ENCODE data around the gene URB2. TPM values are rescaled to one million over a fixed set of nuclear protein-coding genes. Genes with fewer than 3 reads are reported as not detected.

Gene URB2
- total and polyA plus RNA-seq, 4 experiments from 2014 or later = 3.5 to 9.4 (median 7.9) TPM

DNA sequence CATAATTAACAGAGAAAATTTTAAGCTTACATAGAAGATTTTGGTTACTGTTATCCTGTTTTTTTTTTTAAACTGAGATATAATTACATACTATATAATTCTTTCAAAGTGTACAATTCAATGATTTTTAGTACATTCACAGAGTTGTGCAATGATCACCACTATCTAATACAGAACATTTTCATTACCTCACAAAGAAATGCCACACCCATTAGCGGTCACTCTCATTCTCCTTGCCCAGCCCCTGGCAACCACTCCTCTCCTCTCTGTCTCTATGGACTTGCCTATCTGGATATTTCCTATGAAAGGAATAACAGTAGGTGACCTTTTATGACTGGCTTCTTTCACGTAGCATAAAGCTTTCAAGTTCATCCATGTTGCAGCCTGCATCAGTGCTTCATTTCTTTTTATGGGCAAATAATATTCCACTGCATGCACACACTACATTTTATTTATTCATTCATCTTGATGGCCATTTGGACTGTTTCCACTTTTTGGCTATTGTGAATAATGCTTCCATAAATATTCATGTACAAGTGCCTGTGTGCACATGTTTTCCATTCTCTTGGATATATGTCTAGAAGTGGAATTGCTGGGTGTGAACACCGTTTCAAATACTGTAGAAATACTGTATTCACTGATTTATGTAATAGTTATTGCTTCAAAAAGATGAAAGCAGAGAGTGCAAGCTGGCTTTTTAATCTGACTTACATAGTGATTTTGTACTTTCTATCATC, 26.7 kb upstream of the URB2 start:
- H3K4me3 ChIP-seq (ENCODE audit: low read length in 2 of 2) = no peak overlapping the region
- POLR2A ChIA-PET (ENCODE audit: partially characterized antibody) = no interaction called here
- H3K27me3 Mint-ChIP-seq = no peaks in the 10 kb centered on the region
- peaks cover 34% of the 10 kb centered on the region for H3K36me3 ChIP-seq (ENCODE audit: insufficient read depth, low read length)
- DNase-seq = no peak
- no peaks in the 10 kb centered on the region for H3K4me1 ChIP-seq (ENCODE audit: insufficient read depth, low read length)
- intact Hi-C loops (cut with micrococcal nuclease) = no loop called here
- no peaks in the 10 kb centered on the region for H3K9me3 ChIP-seq (ENCODE audit: control insufficient read depth in 1 of 2, low read length in 2 of 2)
- peaks cover 0 to 9% (median 5%) of the 10 kb centered on the region in 4 donors for H3K4me1 Mint-ChIP-seq
- no peak overlapping the region for H3K4me3 Mint-ChIP-seq
- peaks cover 0 to under 1% (median 0%) of the 10 kb centered on the region in 8 donors for H3K9me3 Mint-ChIP-seq
- peak overlapping the region in 1 of 7 donors; percentile 23 for H3K27ac Mint-ChIP-seq
- no peaks in the 10 kb centered on the region for H3K27me3 ChIP-seq (ENCODE audit: insufficient read depth, low read length)
- CTCF ChIA-PET (ENCODE audit: partially characterized antibody) = interaction anchor here (1.0 kb wide), 1 partner anchor 17 kb away, joined by 3 read pairs; no protein-coding TSS in a partner anchor
- peaks cover 42 to 69% of the 10 kb centered on the region in 2 donors for H3K36me3 Mint-ChIP-seq
- no peak overlapping the region for H3K27ac ChIP-seq (ENCODE audit: low read depth, low read length)

DNA sequence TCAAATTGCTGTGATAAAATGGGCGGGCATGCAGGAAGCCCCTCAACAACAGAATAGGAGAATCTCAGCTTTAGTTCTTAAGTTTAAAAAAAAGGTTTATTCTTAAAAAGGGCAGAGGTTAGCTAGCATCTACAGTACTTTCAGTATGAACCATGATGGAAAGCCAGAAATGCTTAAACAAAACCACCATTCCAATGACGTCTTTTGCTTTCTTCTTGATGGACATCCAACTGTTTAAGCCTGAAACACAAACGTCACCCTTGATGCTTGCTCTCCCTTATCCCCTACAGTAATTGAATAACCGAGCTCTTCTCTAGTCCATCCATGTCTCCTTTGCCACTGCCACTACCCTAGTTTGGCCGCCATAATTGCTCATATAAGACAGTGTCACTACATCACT, 25.8 kb upstream of the URB2 start:
- H3K4me1 ChIP-seq (ENCODE audit: insufficient read depth, low read length) = no peaks in the 10 kb centered on the region
- Mint-ChIP-seq H3K4me3 (no peak overlapping the region), H3K27ac (peak overlapping the region in 1 of 7 donors; percentile 77), H3K36me3 (peaks cover 37 to 65% of the 10 kb centered on the region in 2 donors), H3K27me3 (no peaks in the 10 kb centered on the region), H3K4me1 (peaks cover 0 to 9% (median 5%) of the 10 kb centered on the region in 4 donors), H3K9me3 (peaks cover 0 to 2% (median 0%) of the 10 kb centered on the region in 8 donors)
- H3K27ac ChIP-seq (ENCODE audit: low read depth, low read length) = no peak overlapping the region
- no peaks in the 10 kb centered on the region for H3K9me3 ChIP-seq (ENCODE audit: control insufficient read depth in 1 of 2, low read length in 2 of 2)
- no peak for DNase-seq
- CTCF ChIA-PET (ENCODE audit: partially characterized antibody) = no interaction called here
- intact Hi-C loops (cut with micrococcal nuclease) = no loop called here
- H3K4me3 ChIP-seq (ENCODE audit: low read length in 2 of 2) = no peak overlapping the region
- POLR2A ChIA-PET (ENCODE audit: partially characterized antibody) = no interaction called here
- peaks cover 26% of the 10 kb centered on the region for H3K36me3 ChIP-seq (ENCODE audit: insufficient read depth, low read length)
- H3K27me3 ChIP-seq (ENCODE audit: insufficient read depth, low read length) = no peaks in the 10 kb centered on the region

DNA sequence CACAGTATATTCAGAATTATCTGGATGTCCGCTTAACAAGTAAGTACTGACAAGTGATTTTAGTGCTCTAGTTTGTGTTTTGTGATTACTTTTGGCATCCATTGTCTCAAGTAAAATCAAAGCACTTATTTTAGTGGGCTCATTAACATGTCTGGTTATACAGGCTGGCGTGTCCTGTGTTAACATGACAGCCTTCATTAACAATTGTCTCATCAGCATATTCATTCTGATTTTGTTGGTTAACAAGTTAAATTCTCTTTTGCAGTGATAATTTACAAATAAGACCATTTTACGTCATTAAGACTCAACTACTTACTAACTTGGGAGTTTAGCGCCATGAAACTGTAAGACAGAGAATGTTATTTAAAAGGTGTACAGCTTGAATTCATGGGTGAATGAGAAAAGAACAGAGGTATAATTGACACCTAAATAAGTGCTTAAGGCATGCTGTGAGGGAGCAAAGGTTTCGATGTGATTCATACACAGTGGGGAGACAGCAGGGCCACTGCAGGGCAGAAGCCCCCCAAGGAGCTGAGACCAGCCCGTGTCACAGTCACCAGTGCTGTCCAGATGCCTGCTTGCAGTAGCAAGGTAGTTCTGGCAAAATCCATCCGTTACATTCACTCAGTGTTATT, 22.6 kb upstream of the URB2 start:
- H3K4me1 ChIP-seq (ENCODE audit: insufficient read depth, low read length) = no peaks in the 10 kb centered on the region
- Mint-ChIP-seq H3K27me3 (no peaks in the 10 kb centered on the region), H3K27ac (no peak overlapping the region), H3K4me3 (no peak overlapping the region), H3K9me3 (peaks cover 0 to 2% (median 0%) of the 10 kb centered on the region in 8 donors), H3K4me1 (peaks cover 0 to 9% (median 5%) of the 10 kb centered on the region in 4 donors), H3K36me3 (peaks cover 42 to 80% of the 10 kb centered on the region in 2 donors)
- ChIA-PET CTCF (ENCODE audit: partially characterized antibody) (no interaction called here), POLR2A (ENCODE audit: partially characterized antibody) (no interaction called here)
- no peaks in the 10 kb centered on the region for H3K9me3 ChIP-seq (ENCODE audit: control insufficient read depth in 1 of 2, low read length in 2 of 2)
- no peaks in the 10 kb centered on the region for H3K27me3 ChIP-seq (ENCODE audit: insufficient read depth, low read length)
- H3K27ac ChIP-seq (ENCODE audit: low read depth, low read length) = no peak overlapping the region
- H3K4me3 ChIP-seq (ENCODE audit: low read length in 2 of 2) = no peak overlapping the region
- H3K36me3 ChIP-seq (ENCODE audit: insufficient read depth, low read length) = peaks cover 36% of the 10 kb centered on the region
- intact Hi-C loops (cut with micrococcal nuclease) = no loop called here
- DNase-seq = no peak

DNA sequence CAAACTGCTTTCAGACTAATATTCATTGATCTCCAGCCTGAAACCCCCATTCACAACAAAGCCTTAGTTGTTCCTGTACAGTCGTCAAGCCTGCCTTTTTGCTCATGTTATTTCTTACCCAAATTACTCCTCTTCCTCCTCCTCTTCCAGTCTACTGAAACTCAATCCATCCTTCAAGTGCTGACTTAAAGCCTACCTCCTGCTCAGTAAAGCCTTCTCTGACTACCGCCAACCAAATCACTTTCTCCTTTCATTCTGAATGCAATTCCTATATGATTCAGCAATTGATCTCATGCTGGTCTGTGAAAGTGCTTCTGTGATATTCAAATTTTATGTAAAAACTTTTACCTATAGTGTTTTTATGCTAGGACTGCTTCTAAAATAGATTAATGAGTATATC, 18.7 kb upstream of the URB2 start:
- intact Hi-C loops (cut with micrococcal nuclease) = no loop called here
- H3K27me3 ChIP-seq (ENCODE audit: insufficient read depth, low read length) = no peaks in the 10 kb centered on the region
- ChIA-PET POLR2A (ENCODE audit: partially characterized antibody) (no interaction called here), CTCF (ENCODE audit: partially characterized antibody) (no interaction called here)
- Mint-ChIP-seq H3K27ac (peak overlapping the region in 2 of 7 donors; percentile 43 to 63), H3K9me3 (peaks cover 0 to 2% (median 0%) of the 10 kb centered on the region in 8 donors), H3K36me3 (peaks cover 63 to 90% of the 10 kb centered on the region in 2 donors), H3K4me1 (peaks cover 0 to 4% (median 0%) of the 10 kb centered on the region in 4 donors), H3K27me3 (no peaks in the 10 kb centered on the region), H3K4me3 (no peak overlapping the region)
- H3K4me1 ChIP-seq (ENCODE audit: insufficient read depth, low read length) = no peaks in the 10 kb centered on the region
- H3K4me3 ChIP-seq (ENCODE audit: low read length in 2 of 2) = no peak overlapping the region
- no peak for DNase-seq
- peaks cover 56% of the 10 kb centered on the region for H3K36me3 ChIP-seq (ENCODE audit: insufficient read depth, low read length)
- no peaks in the 10 kb centered on the region for H3K9me3 ChIP-seq (ENCODE audit: control insufficient read depth in 1 of 2, low read length in 2 of 2)
- H3K27ac ChIP-seq (ENCODE audit: low read depth, low read length) = no peak overlapping the region

DNA sequence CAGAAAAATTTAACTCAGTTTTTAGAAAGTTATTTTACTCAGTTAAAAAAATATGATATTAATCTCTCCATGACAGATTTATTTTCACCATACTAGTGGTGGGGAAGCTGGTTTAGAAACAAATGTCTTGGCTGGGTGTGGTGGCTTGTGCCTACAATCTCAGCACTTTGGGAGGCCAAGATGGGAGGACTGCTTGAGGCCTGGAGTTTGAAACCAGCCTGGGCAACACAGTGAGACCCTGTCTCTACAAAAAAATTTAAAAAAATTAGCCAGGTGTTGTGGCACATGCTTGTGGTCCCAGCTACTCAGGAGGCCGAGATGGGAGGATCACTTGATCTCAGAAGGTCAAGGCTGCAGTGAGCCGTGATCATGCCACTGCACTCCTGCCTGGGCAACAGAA, 17.5 kb upstream of the URB2 start:
- Histone ChIP-seq H3K36me3 (ENCODE audit: insufficient read depth, low read length) (peaks cover 56% of the 10 kb centered on the region), H3K4me3 (ENCODE audit: low read length in 2 of 2) (no peak overlapping the region), H3K4me1 (ENCODE audit: insufficient read depth, low read length) (no peaks in the 10 kb centered on the region), H3K9me3 (ENCODE audit: control insufficient read depth in 1 of 2, low read length in 2 of 2) (no peaks in the 10 kb centered on the region), H3K27me3 (ENCODE audit: insufficient read depth, low read length) (no peaks in the 10 kb centered on the region), H3K27ac (ENCODE audit: low read depth, low read length) (no peak overlapping the region)
- POLR2A ChIA-PET (ENCODE audit: partially characterized antibody) = no interaction called here
- H3K4me1 Mint-ChIP-seq = peaks cover 0 to 2% (median under 1%) of the 10 kb centered on the region in 4 donors
- CTCF ChIA-PET (ENCODE audit: partially characterized antibody) = no interaction called here
- H3K36me3 Mint-ChIP-seq = peaks cover 70 to 90% of the 10 kb centered on the region in 2 donors
- intact Hi-C loops (cut with micrococcal nuclease) = no loop called here
- H3K27me3 Mint-ChIP-seq = no peaks in the 10 kb centered on the region
- no peak for DNase-seq
- H3K9me3 Mint-ChIP-seq = peaks cover 0 to 2% (median 0%) of the 10 kb centered on the region in 8 donors
- no peak overlapping the region for H3K4me3 Mint-ChIP-seq
- peak overlapping the region in 1 of 7 donors; percentile 27 for H3K27ac Mint-ChIP-seq

DNA sequence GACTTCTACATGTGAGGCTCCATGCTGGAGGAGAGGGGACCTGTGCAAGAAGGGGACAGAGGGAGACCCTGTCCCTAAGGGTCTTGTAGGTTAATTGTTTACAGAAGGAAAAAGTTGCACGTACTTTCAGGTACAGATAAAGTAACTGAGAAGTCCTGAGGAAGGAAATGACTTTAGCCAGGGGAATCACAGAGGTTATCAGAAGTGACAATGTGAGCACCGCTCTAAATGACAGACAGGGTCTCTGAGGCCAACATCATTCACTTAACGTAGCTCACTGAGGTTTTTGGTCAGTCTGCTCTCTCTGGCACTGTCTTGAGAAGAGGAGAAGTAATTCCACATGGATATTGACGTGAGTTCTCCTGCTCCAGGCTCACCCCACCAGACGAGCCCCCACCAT, 12.1 kb upstream of the URB2 start:
- DNase-seq = no peak
- no peaks in the 10 kb centered on the region for H3K9me3 Mint-ChIP-seq
- H3K27me3 ChIP-seq (ENCODE audit: insufficient read depth, low read length) = no peaks in the 10 kb centered on the region
- peaks cover 11 to 25% (median 15%) of the 10 kb centered on the region in 4 donors for H3K4me1 Mint-ChIP-seq
- H3K27me3 Mint-ChIP-seq = no peaks in the 10 kb centered on the region
- intact Hi-C loops (cut with micrococcal nuclease) = no loop called here
- ChIA-PET CTCF (ENCODE audit: partially characterized antibody) (no interaction called here), POLR2A (ENCODE audit: partially characterized antibody) (no interaction called here)
- H3K27ac ChIP-seq (ENCODE audit: low read depth, low read length) = no peak overlapping the region
- H3K4me3 Mint-ChIP-seq = no peak overlapping the region
- H3K36me3 ChIP-seq (ENCODE audit: insufficient read depth, low read length) = peaks cover 40% of the 10 kb centered on the region
- H3K27ac Mint-ChIP-seq = no peak overlapping the region
- no peak overlapping the region for H3K4me3 ChIP-seq (ENCODE audit: low read length in 2 of 2)
- peaks cover 48 to 54% of the 10 kb centered on the region in 2 donors for H3K36me3 Mint-ChIP-seq
- no peaks in the 10 kb centered on the region for H3K9me3 ChIP-seq (ENCODE audit: control insufficient read depth in 1 of 2, low read length in 2 of 2)
- no peaks in the 10 kb centered on the region for H3K4me1 ChIP-seq (ENCODE audit: insufficient read depth, low read length)

DNA sequence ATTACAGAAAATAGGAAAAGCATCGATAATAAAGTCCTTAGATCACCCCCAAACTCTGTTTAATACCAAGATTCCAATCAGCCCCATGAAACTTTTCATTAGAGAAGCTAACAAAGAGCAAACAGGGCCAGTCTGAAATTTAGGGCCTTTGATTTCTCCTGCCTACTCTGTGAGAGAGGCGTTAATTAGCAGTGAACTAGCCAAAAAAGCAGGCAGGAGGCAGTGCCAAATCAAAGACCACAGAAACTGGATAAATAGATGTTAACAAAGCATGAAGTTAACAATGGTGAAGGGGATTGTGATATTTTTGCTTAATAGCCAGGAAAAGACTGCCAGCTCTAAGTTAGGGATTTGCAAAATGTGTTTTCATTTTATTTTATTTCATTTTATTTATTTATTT, 11.3 kb upstream of the URB2 start:
- H3K27ac Mint-ChIP-seq = peak overlapping the region in 1 of 7 donors; percentile 47
- peaks cover 37% of the 10 kb centered on the region for H3K36me3 ChIP-seq (ENCODE audit: insufficient read depth, low read length)
- no peaks in the 10 kb centered on the region for H3K27me3 Mint-ChIP-seq

More for the DNA sequence above, 11.3 kb upstream of the URB2 start:
- POLR2A ChIA-PET (ENCODE audit: partially characterized antibody) = no interaction called here
- peaks cover 41 to 47% of the 10 kb centered on the region in 2 donors for H3K36me3 Mint-ChIP-seq
- Histone ChIP-seq H3K27ac (ENCODE audit: low read depth, low read length) (no peak overlapping the region), H3K4me3 (ENCODE audit: low read length in 2 of 2) (no peak overlapping the region), H3K4me1 (ENCODE audit: insufficient read depth, low read length) (peaks cover 6% of the 10 kb centered on the region), H3K9me3 (ENCODE audit: control insufficient read depth in 1 of 2, low read length in 2 of 2) (no peaks in the 10 kb centered on the region), H3K27me3 (ENCODE audit: insufficient read depth, low read length) (no peaks in the 10 kb centered on the region)
- CTCF ChIA-PET (ENCODE audit: partially characterized antibody) = no interaction called here
- intact Hi-C loops (cut with micrococcal nuclease) = no loop called here
- DNase-seq = no peak
- no peak overlapping the region for H3K4me3 Mint-ChIP-seq
- peaks cover 16 to 32% (median 21%) of the 10 kb centered on the region in 4 donors for H3K4me1 Mint-ChIP-seq
- no peaks in the 10 kb centered on the region for H3K9me3 Mint-ChIP-seq
